Kidney epithelial cell (primary cell): ENCODE data around the gene RD3L. TPM values are rescaled to one million over a fixed set of nuclear protein-coding genes. Genes with fewer than 3 reads are reported as not detected.

ENCODE experiments used
- DNase-seq: peaks from one replicate; pipeline ENCODE4 v3.0.0-alpha.2; 2010; ENCODE audit warnings: low read depth
- H3K27me3 ChIP-seq: 2 replicates; pipeline ENCODE4 v1.6.0; 2011; ENCODE audit warnings: low read length; ENCODE audit not compliant: control insufficient read depth, insufficient read depth
- H3K36me3 ChIP-seq: 2 replicates; pipeline ENCODE4 v1.5.1; 2011; ENCODE audit warnings: low read length; ENCODE audit not compliant: control insufficient read depth, insufficient read depth
- H3K4me3 ChIP-seq: 2 replicates; pipeline ENCODE4 v1.5.1; 2011; ENCODE audit warnings: low read depth, mild to moderate bottlenecking, control low read depth, low read length
- CTCF ChIP-seq: IDR thresholded peaks from 2 replicates; pipeline ENCODE4 v1.5.1; 2011; ENCODE audit warnings: mild to moderate bottlenecking, moderate library complexity, low read length, control low read depth, inconsistent platforms; ENCODE audit not compliant: insufficient read depth, poor library complexity, severe bottlenecking
- total RNA-seq: library from RNA; depleted of rRNA; stranded (reverse); fragments of >200 nt; gene quantifications from 2 replicates; pipeline ENCODE4 v1.2.3, GENCODE V29; 2015

The RD3L gene
- total RNA-seq, 1 donor from 2014 or later = not detected

GRCh38 chr14:103949131-103949790, 6.9 kb upstream of the RD3L start:
- H3K27me3 ChIP-seq = no peaks in the 10 kb centered on the region
- TF ChIP-seq CTCF = no peak
- H3K4me3 ChIP-seq = no peak overlapping the region
- H3K36me3 ChIP-seq = no peaks in the 10 kb centered on the region
- no peak for DNase-seq

- TF ChIP-seq CTCF = no peak
- Histone ChIP-seq H3K27me3 (no peaks in the 10 kb centered on the region), H3K36me3 (no peaks in the 10 kb centered on the region), H3K4me3 (no peak overlapping the region)
- DNase-seq = no peak
These were observed 6.1 kb upstream of the RD3L start for GRCh38 chr14:103948442-103948841.

GRCh38 chr14:103946975-103947374, 4.6 kb upstream of the RD3L start:
- TF ChIP-seq CTCF = no peak
- no peak for DNase-seq
- Histone ChIP-seq H3K27me3 (no peaks in the 10 kb centered on the region), H3K36me3 (no peaks in the 10 kb centered on the region), H3K4me3 (no peak overlapping the region)

- H3K4me3 ChIP-seq = no peak overlapping the region
- no peak for TF ChIP-seq CTCF
- no peaks in the 10 kb centered on the region for H3K36me3 ChIP-seq
- DNase-seq = no peak
- no peaks in the 10 kb centered on the region for H3K27me3 ChIP-seq
These were observed 1.3 kb upstream of the RD3L start for GRCh38 chr14:103943673-103944072.

- Histone ChIP-seq H3K36me3 (no peaks in the 10 kb centered on the region), H3K27me3 (no peaks in the 10 kb centered on the region), H3K4me3 (no peak overlapping the region)
- TF ChIP-seq CTCF = no peak
- no peak for DNase-seq
These were observed 867 bp downstream of the RD3L start for GRCh38 chr14:103941462-103941861.

GRCh38 chr14:103935102-103935501, 7.2 kb downstream of the RD3L start:
- no peak for TF ChIP-seq CTCF
- no peaks in the 10 kb centered on the region for H3K36me3 ChIP-seq
- DNase-seq = no peak
- H3K27me3 ChIP-seq = no peaks in the 10 kb centered on the region
- no peak overlapping the region for H3K4me3 ChIP-seq
